ENCODE results near the gene AGBL3. TPM values are rescaled to one million over a fixed set of nuclear protein-coding genes. Genes with fewer than 3 reads are reported as not detected.

Gene AGBL3
- total RNA-seq, 1 experiment from 2014 or later = 2.1 TPM

- TF ChIP-seq, protein P1, sequence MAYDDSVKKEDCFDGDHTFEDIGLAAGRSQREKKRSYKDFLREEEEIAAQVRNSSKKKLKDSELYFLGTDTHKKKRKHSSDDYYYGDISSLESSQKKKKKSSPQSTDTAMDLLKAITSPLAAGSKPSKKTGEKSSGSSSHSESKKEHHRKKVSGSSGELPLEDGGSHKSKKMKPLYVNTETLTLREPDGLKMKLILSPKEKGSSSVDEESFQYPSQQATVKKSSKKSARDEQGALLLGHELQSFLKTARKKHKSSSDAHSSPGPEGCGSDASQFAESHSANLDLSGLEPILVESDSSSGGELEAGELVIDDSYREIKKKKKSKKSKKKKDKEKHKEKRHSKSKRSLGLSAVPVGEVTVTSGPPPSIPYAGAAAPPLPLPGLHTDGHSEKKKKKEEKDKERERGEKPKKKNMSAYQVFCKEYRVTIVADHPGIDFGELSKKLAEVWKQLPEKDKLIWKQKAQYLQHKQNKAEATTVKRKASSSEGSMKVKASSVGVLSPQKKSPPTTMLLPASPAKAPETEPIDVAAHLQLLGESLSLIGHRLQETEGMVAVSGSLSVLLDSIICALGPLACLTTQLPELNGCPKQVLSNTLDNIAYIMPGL (CRISPR knock-in tag; IDR thresholded peaks at IDR 0.05) = no peak
Measured at GRCh38 chr7:134947831-134948230, 38.5 kb upstream of the AGBL3 start (continued).

- Mint-ChIP-seq H3K27me3 (ENCODE audit: low read depth) (no peaks in the 10 kb centered on the region), H3K4me1 (no peaks in the 10 kb centered on the region), H3K4me3 (no peak overlapping the region), H3K36me3 (peaks cover 33% of the 10 kb centered on the region), H3K9me3 (no peaks in the 10 kb centered on the region), H3K27ac (no peak overlapping the region)
- no peak for ATAC-seq
- ChIA-PET CTCF (interaction anchor here (0.7 kb wide), 1 partner anchor 223 kb away, joined by 3 read pairs; no protein-coding TSS in a partner anchor), POLR2A (no interaction called here)
- DNase-seq (ENCODE audit: low spot score) = no peak
- TF ChIP-seq PRDM15 (CRISPR knock-in tag; IDR thresholded peaks at IDR 0.05) (no peak), ZNF423 (CRISPR knock-in tag; IDR thresholded peaks at IDR 0.05) (no peak), CTCF (IDR thresholded peaks at IDR 0.05) (no peak), OVOL2 (CRISPR knock-in tag; IDR thresholded peaks at IDR 0.05; ENCODE audit: borderline replicate concordance) (no peak), ESRRA (CRISPR knock-in tag; IDR thresholded peaks at IDR 0.05; ENCODE audit: borderline replicate concordance) (no peak), CREB1 (CRISPR knock-in tag; IDR thresholded peaks at IDR 0.05) (no peak), ZNF232 (CRISPR knock-in tag; IDR thresholded peaks at IDR 0.05) (no peak)
- TF ChIP-seq, protein P1 (CRISPR knock-in tag; IDR thresholded peaks at IDR 0.05) = no peak
Measured at GRCh38 chr7:134948246-134948645, 38.1 kb upstream of the AGBL3 start.

DNA sequence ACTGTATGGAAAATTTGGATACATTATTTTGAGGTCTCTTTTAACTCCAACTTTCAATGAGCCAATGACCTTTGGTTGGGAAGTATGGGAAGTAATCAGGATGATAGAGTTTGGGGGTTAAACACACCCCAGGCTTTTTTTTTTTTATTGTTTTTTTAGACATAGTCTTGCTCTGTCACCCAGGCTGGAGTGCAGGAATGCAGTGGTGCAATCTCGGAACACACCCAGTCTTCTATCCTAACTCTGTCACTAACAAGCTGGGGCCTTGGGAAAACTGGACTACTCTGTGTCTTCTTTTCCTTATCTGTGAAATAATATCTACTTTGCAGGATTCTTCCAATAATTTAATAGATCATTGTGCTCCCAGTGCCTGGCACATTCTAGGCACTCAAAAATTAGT lies 37.6 kb upstream of the AGBL3 start:
- no peaks in the 10 kb centered on the region for H3K27me3 Mint-ChIP-seq (ENCODE audit: low read depth)
- H3K36me3 Mint-ChIP-seq = peaks cover 36% of the 10 kb centered on the region
- no peaks in the 10 kb centered on the region for H3K9me3 Mint-ChIP-seq
- POLR2A ChIA-PET = no interaction called here
- CTCF ChIA-PET = no interaction called here
- H3K4me3 Mint-ChIP-seq = no peak overlapping the region
- H3K4me1 Mint-ChIP-seq = no peaks in the 10 kb centered on the region
- H3K27ac Mint-ChIP-seq = no peak overlapping the region
- DNase-seq (ENCODE audit: low spot score) (no peak), ATAC-seq (no peak)
- TF ChIP-seq CREM (CRISPR knock-in tag; IDR thresholded peaks at IDR 0.05) (no peak), ZNF138 (CRISPR knock-in tag; conservative IDR thresholded peaks at IDR 0.05) (no peak), TCF7 (CRISPR knock-in tag; IDR thresholded peaks at IDR 0.05; ENCODE audit: low read depth) (no peak), TEAD1 (CRISPR knock-in tag; IDR thresholded peaks at IDR 0.05) (no peak), CTCF (IDR thresholded peaks at IDR 0.05) (no peak), USF1 (CRISPR knock-in tag; IDR thresholded peaks at IDR 0.05) (no peak), MXD4 (CRISPR knock-in tag; IDR thresholded peaks at IDR 0.05; ENCODE audit: borderline replicate concordance) (no peak)
- TF ChIP-seq, protein P2, sequence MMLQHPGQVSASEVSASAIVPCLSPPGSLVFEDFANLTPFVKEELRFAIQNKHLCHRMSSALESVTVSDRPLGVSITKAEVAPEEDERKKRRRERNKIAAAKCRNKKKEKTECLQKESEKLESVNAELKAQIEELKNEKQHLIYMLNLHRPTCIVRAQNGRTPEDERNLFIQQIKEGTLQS (CRISPR knock-in tag; conservative IDR thresholded peaks at IDR 0.05) = no peak
- TF ChIP-seq, protein P3, sequence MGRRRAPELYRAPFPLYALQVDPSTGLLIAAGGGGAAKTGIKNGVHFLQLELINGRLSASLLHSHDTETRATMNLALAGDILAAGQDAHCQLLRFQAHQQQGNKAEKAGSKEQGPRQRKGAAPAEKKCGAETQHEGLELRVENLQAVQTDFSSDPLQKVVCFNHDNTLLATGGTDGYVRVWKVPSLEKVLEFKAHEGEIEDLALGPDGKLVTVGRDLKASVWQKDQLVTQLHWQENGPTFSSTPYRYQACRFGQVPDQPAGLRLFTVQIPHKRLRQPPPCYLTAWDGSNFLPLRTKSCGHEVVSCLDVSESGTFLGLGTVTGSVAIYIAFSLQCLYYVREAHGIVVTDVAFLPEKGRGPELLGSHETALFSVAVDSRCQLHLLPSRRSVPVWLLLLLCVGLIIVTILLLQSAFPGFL (CRISPR knock-in tag; IDR thresholded peaks at IDR 0.05; ENCODE audit: borderline replicate concordance) = no peak
- TF ChIP-seq, protein P4, sequence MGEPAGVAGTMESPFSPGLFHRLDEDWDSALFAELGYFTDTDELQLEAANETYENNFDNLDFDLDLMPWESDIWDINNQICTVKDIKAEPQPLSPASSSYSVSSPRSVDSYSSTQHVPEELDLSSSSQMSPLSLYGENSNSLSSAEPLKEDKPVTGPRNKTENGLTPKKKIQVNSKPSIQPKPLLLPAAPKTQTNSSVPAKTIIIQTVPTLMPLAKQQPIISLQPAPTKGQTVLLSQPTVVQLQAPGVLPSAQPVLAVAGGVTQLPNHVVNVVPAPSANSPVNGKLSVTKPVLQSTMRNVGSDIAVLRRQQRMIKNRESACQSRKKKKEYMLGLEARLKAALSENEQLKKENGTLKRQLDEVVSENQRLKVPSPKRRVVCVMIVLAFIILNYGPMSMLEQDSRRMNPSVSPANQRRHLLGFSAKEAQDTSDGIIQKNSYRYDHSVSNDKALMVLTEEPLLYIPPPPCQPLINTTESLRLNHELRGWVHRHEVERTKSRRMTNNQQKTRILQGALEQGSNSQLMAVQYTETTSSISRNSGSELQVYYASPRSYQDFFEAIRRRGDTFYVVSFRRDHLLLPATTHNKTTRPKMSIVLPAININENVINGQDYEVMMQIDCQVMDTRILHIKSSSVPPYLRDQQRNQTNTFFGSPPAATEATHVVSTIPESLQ (CRISPR knock-in tag; IDR thresholded peaks at IDR 0.05) = no peak

All from WTC11 (cell line).